Esophagus muscularis mucosa (tissue), 4 donors: ENCODE measurements around the gene GNAI1. TPM values are rescaled to one million over a fixed set of nuclear protein-coding genes. Genes with fewer than 3 reads are reported as not detected.

Experiments used
- DNase-seq: peaks from one replicate; pipeline ENCODE4 v3.0.0-alpha.2; 2017; ENCODE audit errors: extremely low spot score
- H3K27ac ChIP-seq, 4 donors: fragments of 200-600 bp; sonication (generic); replicated peaks in 1 of 4; 1 replicate in 3 of 4; 2 replicates in 1 of 4; pipeline ENCODE4 v1.5.1; 2016 to 2019; ENCODE audit warnings: mild to moderate bottlenecking in 1 of 4
- H3K27me3 ChIP-seq, 4 donors: fragments of 200-600 bp; sonication (generic); one replicate each; pipeline versions ENCODE4 v1.5.1 to v1.6.0; 2016 to 2019
- H3K36me3 ChIP-seq, 4 donors: fragments of 200-600 bp; sonication (generic); one replicate each; pipeline ENCODE4 v1.5.1; 2016 to 2019
- H3K4me1 ChIP-seq, 4 donors: fragments of 200-600 bp; sonication (generic); one replicate each; pipeline ENCODE4 v1.5.1; 2016 to 2019
- H3K4me3 ChIP-seq, 4 donors: fragments of 200-600 bp; sonication (generic); 1 replicate in 2 of 4; 2 replicates in 2 of 4; pipeline ENCODE4 v1.5.1; 2016 to 2019; ENCODE audit warnings: mild to moderate bottlenecking in 4 of 4, moderate library complexity in 1 of 4
- H3K9me3 ChIP-seq, 4 donors: fragments of 200-600 bp; sonication (generic); 1 replicate in 3 of 4; 2 replicates in 1 of 4; pipeline ENCODE4 v1.5.1; 2016 to 2019
- EP300 ChIP-seq: sonication (generic); formaldehyde crosslinking; IDR thresholded peaks from one replicate; pipeline ENCODE4 v1.6.1; 2017; ENCODE audit warnings: antibody characterized with exemption
- POLR2A ChIP-seq: fragments of 450-650 bp; IDR thresholded peaks from one replicate; pipeline ENCODE4 v1.6.1; 2017; ENCODE audit warnings: antibody characterized with exemption, moderate library complexity, mild to moderate bottlenecking, low read depth
- POLR2AphosphoS5 ChIP-seq, 2 donors: sonication (generic); formaldehyde crosslinking; IDR thresholded peaks; one replicate each; pipeline ENCODE4 v1.6.1; 2017; ENCODE audit warnings: antibody characterized with exemption in 2 of 2
- WGBS: methylation state at CpG from one replicate; pipeline ENCODE4 v1.1.5; 2018; 5-methylcytosine and 5-hydroxymethylcytosine counted together
- intact Hi-C: fragments of 100-400 bp; cut with DNase I; formaldehyde crosslinking; loops from one replicate; pipeline ENCODE4 v1.15.1; 2023
- total RNA-seq, 4 donors: library from RNA; depleted of rRNA; stranded (reverse); fragments of >200 nt; gene quantifications; one replicate each; pipeline versions ENCODE4 v1.1.0 to v1.2.1, GENCODE V29; 2016
- TF ChIP-seq, protein P1 (sequence below), 3 experiments: fragments of 200-600 bp in 2 of 3; fragments of 450-650 bp in 1 of 3; sonication (generic) in 2 of 3; IDR thresholded peaks; one replicate each; pipeline ENCODE4 v1.5.1; 2017 to 2019; ENCODE audit warnings: antibody characterized with exemption in 3 of 3, mild to moderate bottlenecking in 2 of 3, moderate library complexity in 1 of 3

Gene GNAI1
- total RNA-seq, 4 donors from 2014 or later = 61.0 to 141 (median 75.5) TPM

DNA sequence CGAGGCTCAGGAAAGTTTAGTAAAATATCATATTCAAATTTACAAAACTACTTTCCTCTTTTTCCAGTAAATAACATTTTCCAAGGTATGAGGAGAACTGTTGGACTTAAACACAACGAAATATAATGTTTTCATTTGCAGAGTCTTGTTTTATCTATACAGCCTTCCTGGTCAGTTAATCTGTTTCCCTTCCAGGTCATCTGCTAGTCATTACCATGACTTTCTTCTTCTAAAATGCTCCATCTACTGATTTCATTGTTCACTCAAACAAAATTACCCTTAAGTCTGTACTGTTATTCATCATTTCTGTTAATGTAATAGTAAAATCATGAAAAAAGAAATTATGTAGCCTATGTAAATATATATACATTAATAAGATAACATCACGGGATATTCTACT is 69.8 kb downstream of the GNAI1 start:
- Histone ChIP-seq H3K4me1 (peaks cover 0 to 18% (median 12%) of the 10 kb centered on the region in 4 donors), H3K27me3 (no peaks in the 10 kb centered on the region), H3K4me3 (no peak overlapping the region), H3K27ac (no peak overlapping the region), H3K9me3 (no peaks in the 10 kb centered on the region), H3K36me3 (peaks cover 0 to 25% (median 12%) of the 10 kb centered on the region in 4 donors)
- no peak for TF ChIP-seq POLR2A
- TF ChIP-seq POLR2AphosphoS5 (IDR thresholded peaks at IDR 0.05) = no peak
- TF ChIP-seq, protein P1, sequence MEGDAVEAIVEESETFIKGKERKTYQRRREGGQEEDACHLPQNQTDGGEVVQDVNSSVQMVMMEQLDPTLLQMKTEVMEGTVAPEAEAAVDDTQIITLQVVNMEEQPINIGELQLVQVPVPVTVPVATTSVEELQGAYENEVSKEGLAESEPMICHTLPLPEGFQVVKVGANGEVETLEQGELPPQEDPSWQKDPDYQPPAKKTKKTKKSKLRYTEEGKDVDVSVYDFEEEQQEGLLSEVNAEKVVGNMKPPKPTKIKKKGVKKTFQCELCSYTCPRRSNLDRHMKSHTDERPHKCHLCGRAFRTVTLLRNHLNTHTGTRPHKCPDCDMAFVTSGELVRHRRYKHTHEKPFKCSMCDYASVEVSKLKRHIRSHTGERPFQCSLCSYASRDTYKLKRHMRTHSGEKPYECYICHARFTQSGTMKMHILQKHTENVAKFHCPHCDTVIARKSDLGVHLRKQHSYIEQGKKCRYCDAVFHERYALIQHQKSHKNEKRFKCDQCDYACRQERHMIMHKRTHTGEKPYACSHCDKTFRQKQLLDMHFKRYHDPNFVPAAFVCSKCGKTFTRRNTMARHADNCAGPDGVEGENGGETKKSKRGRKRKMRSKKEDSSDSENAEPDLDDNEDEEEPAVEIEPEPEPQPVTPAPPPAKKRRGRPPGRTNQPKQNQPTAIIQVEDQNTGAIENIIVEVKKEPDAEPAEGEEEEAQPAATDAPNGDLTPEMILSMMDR (IDR thresholded peaks at IDR 0.05) = no peak
- no peak for TF ChIP-seq EP300
- WGBS = 47% methylated on average over 3 of the region's 3 CpGs
- intact Hi-C loops = loop anchor here (10.0 kb wide), 1 partner anchor 180 kb away; no protein-coding TSS in a partner anchor
- no peak for DNase-seq

DNA sequence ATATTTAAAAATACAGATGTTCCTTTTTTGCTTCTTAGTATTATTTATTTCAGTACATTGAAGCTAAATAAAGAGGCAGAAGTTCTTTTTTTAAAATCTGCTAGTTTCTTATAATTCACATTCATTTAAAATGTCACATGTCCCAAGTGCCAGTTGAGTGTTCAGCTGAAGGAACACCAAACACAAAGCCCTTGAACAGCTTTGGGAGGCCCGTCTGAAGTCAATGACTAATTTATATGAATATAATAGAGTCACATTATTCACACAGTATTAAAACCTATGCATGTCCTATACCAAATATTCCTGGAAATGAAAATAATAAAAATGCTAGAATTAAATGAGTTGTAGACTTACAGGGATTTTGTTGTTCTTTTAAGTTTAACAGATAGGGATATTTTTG is 70.3 kb downstream of the GNAI1 start:
- no peak overlapping the region for H3K27ac ChIP-seq
- peaks cover 0 to 25% (median 12%) of the 10 kb centered on the region in 4 donors for H3K36me3 ChIP-seq
- intact Hi-C loops = loop anchor here (10.0 kb wide), 1 partner anchor 180 kb away; no protein-coding TSS in a partner anchor
- TF ChIP-seq, protein P1 (IDR thresholded peaks at IDR 0.05) = no peak
- no peak for DNase-seq
- no peaks in the 10 kb centered on the region for H3K9me3 ChIP-seq
- H3K27me3 ChIP-seq = no peaks in the 10 kb centered on the region
- WGBS = 57% methylated on average over 1 of the region's 1 CpG
- no peak overlapping the region for H3K4me3 ChIP-seq
- peaks cover 0 to 18% (median 12%) of the 10 kb centered on the region in 4 donors for H3K4me1 ChIP-seq

DNA sequence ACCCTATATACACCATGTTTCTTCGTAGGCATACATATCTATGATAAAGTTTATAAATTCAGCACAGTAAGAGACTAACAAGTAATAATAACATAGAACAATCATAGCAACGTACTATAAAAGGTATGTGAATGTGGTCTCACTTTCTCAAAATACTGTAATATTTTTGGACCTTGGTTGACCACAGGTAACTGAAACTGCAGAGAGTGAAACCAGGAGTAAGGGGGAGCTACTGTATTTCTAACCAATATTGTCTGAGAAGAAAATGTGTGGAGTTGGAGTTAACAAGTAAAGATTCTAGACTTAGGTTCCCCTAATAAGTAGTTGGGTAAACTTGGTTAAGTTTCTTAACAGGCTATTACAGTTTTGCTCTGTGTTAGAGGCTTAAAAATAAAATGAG is 72.1 kb downstream of the GNAI1 start:
- H3K27ac ChIP-seq = no peak overlapping the region
- 94% methylated on average over 2 of the region's 2 CpGs for WGBS
- TF ChIP-seq POLR2A = no peak
- no peak for TF ChIP-seq EP300
- no peak for TF ChIP-seq POLR2AphosphoS5 (IDR thresholded peaks at IDR 0.05)
- TF ChIP-seq, protein P1 (IDR thresholded peaks at IDR 0.05) = no peak
- peaks cover 0 to 27% (median 18%) of the 10 kb centered on the region in 4 donors for H3K36me3 ChIP-seq
- H3K9me3 ChIP-seq = no peaks in the 10 kb centered on the region
- no peaks in the 10 kb centered on the region for H3K27me3 ChIP-seq
- H3K4me3 ChIP-seq = no peak overlapping the region
- H3K4me1 ChIP-seq = peaks cover 0 to 25% (median 12%) of the 10 kb centered on the region in 4 donors
- intact Hi-C loops = loop anchor here (10.0 kb wide), 1 partner anchor 178 kb away; no protein-coding TSS in a partner anchor
- DNase-seq = no peak

DNA sequence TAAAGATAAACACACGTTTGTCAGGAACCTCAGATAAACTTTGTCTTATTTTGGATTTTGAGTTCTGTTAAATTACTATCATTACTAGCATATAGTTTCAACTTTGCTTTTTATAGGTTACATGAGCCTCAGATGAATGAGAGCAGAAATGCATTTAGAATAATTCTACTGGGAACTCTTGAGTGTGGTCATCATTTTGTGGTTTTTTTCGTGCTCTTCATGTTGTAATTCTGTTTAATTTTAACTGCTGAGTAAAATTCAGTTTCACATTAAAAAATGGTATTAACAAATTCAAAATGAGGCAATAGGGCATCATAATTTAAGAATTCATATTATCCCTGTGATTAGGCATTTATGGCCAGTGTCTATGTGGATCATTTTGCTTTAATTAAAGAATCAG is 72.9 kb downstream of the GNAI1 start:
- H3K27ac ChIP-seq = no peak overlapping the region
- H3K36me3 ChIP-seq = peaks cover 4 to 34% (median 18%) of the 10 kb centered on the region in 4 donors
- TF ChIP-seq EP300 (no peak), POLR2AphosphoS5 (IDR thresholded peaks at IDR 0.05) (no peak), POLR2A (no peak)
- TF ChIP-seq, protein P1 (IDR thresholded peaks at IDR 0.05) = no peak
- no peaks in the 10 kb centered on the region for H3K9me3 ChIP-seq
- H3K4me3 ChIP-seq = no peak overlapping the region
- no peaks in the 10 kb centered on the region for H3K27me3 ChIP-seq
- 68% methylated on average over 2 of the region's 2 CpGs for WGBS
- no peak for DNase-seq
- intact Hi-C loops = loop anchor here (10.0 kb wide), 1 partner anchor 177 kb away; no protein-coding TSS in a partner anchor
- peaks cover 0 to 25% (median 12%) of the 10 kb centered on the region in 4 donors for H3K4me1 ChIP-seq

DNA sequence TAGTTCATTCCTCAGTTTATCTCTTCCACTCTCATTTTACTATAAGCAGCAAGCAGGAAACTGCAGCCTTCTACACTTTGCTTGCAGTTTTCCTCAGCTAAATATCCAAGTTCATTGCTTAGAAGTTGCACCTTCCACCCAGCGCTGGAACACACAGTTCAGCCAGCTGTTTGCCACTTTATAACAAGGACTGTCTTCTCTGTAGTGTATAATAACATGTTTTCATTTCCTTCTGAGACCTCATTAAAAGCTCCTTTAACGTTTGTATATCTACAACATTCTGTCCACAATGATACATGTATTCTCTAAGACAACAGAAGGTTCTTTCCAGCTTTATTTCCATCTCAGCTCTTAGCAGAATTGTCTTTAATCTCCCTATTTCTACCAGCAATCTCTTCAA is 74.1 kb downstream of the GNAI1 start:
- Histone ChIP-seq H3K4me3 (no peak overlapping the region), H3K9me3 (no peaks in the 10 kb centered on the region), H3K27ac (no peak overlapping the region), H3K27me3 (no peaks in the 10 kb centered on the region), H3K4me1 (peaks cover 0 to 25% (median 12%) of the 10 kb centered on the region in 4 donors), H3K36me3 (peaks cover 4 to 42% (median 29%) of the 10 kb centered on the region in 4 donors)
- WGBS = 55% methylated on average over 2 of the region's 2 CpGs
- no peak for DNase-seq
- TF ChIP-seq, protein P1 (IDR thresholded peaks at IDR 0.05) = no peak
- no peak for TF ChIP-seq POLR2AphosphoS5 (IDR thresholded peaks at IDR 0.05)
- intact Hi-C loops = loop anchor here (10.0 kb wide), 1 partner anchor 176 kb away; no protein-coding TSS in a partner anchor
